NCI-H2196 (cell line): Measurements from ENCODE around the gene MSANTD2.
"Not testable (repeated sequence)": the region's sequence is repeated elsewhere in the genome, so short reads cannot be mapped to it uniquely, and the experiment has no call there.

ENCODE experiments used
- DNase-seq: peaks from one replicate; lab custom pipeline; 2025; ENCODE audit not compliant: unreplicated experiment; lab: John Stamatoyannopoulos, UW

Gene MSANTD2

DNA sequence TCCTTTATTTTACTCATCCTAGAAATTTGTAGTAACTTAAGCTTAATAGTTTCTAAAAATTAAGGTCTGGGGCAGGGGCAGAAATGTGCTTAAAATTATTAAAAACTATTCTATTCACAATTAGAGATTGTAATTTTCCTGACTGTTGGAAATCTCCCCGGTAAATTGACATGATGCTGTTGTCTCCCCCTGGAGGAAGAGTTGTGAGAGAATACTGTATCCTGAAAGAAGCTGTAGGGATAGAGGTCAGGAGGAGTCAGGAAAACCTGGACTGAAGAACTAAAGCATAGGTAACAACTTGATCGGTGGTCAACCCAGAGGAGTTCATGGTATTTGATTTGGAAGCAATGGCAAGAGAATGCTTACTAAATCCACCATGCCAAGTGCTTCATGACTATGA is 21.9 kb downstream of the MSANTD2 start:
- no peak for DNase-seq

- no peak for DNase-seq
Observed at GRCh38 chr11:124776865-124777645, 23.2 kb downstream of the MSANTD2 start.

GRCh38 chr11:124770959-124771358 is 29.2 kb downstream of the MSANTD2 start:
- DNase-seq = not testable (repeated sequence)

GRCh38 chr11:124769806-124770774 is 30.1 kb downstream of the MSANTD2 start:
- DNase-seq = no peak

GRCh38 chr11:124768914-124769313 is 31.3 kb downstream of the MSANTD2 start:
- no peak for DNase-seq

- no peak for DNase-seq
Observed at GRCh38 chr11:124766156-124766555, 34.0 kb downstream of the MSANTD2 start.

DNA sequence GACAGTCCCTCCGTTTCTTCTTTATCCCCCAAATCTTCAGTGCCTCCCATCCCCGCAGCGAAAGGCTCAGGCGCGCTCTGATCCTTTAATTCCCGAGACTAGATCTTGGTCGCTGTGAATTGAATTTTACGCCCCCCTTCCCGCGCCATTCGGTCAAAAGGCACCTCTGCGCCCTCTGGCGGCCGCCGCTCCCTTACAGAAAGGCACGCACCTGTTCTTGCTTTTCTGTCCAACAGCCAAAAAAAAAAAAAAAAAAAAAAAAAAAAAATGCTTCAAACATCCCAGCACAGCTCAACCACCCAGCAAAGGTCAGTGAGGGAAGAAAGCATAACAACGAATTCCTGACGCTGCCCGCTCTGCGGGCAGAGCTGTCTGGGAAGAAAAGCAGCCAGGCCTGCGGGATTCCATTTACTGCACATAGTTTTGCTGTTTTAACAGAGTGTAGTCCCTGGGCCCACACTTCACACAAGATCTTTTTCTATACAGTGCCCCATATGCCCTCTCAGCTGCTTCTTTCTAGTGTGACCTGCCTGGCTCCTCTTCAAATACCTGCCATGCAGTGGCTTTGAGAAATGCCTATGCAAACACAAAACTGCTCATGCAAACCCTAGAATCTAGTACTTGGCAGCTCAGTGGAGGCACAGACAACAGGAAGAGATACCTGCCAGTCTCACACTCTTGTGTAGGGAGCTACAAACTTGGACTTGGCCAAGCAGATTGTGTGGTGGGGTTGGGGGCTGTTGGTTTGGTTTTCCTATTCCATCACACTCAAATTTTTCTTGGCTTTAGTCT is 36.9 kb downstream of the MSANTD2 start:
- peak; percentile 73 for DNase-seq

DNA sequence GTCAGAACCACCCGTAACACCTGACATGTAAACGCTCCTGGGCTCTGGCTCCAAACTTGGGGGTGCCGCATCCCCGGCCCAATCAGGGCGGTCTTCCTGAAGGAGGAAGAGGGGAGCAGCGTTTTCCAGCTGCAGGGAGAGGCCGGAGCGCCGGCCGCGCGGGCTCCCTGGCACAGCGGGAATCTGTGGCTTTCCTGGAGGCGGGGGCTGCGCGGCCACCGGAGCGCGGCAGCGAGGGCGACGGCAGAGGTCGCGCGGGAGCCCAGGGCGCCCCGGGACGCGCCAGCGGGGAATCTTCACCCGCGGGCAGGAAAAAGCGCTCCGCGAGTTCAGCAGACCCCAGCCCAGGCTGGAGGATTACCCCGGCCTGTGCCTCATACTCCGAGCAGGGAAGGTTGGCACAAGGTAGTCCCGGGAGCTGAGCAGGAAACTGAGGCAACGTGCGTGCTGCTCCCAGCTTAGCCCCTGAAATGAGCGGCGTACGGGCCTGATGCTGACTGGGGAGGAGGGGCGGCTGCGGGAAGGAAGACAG is 37.5 kb downstream of the MSANTD2 start:
- no peak for DNase-seq

DNA sequence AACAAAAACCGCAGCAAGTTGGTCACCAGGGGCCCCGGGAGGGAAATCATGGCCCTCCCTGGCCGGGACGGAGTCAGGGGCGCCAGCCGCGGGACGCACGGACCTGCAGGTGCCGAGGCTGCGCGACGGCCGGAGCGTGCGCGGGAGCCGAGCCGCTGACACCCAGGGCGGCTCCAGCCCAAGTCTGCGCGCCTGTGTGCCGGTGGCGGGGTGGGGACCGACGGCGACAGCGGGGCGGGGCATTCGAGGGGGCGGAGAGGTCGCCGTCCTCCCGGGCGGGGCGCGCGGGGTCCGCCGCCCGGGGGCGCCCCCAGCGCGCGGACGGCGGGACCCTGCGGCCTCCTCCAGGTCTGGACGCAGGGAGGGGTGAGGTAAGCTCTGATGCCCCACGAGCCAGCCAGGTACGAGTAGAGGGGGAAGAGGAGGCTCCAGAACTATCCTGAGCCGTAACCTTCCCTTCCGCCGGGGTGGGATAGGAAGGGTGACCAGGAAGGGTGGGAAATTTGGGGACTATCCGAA is 38.0 kb downstream of the MSANTD2 start, which contains the start of gene ESAM:
Gene ESAM, minus strand, starts transcription at position 186 of the 519 bp plus-strand sequence. Its CDS starts 136 bp downstream, at position 50.
- peak; percentile 14 for DNase-seq

GRCh38 chr11:124761301-124762104 is 38.7 kb downstream of the MSANTD2 start:
- no peak for DNase-seq

DNA sequence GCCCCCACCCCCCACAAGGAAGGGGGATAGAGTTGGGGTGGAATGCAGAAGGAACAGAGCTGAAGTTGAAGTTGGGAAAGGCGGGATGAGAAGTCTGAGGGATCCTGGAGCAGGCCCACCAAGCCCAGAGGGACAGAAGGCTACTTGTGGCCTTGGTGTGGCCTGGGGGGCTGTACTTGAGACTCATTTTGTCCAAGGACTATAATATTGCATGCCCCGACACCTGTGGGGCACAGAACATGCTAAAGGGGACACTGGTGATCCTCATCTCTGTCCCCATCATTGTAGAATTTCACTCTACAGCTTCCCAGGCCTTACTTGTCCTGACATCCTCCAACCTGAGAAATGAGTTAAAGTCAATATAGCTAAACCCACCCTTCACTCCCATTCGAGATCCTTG is 39.4 kb downstream of the MSANTD2 start:
- DNase-seq = no peak

DNA sequence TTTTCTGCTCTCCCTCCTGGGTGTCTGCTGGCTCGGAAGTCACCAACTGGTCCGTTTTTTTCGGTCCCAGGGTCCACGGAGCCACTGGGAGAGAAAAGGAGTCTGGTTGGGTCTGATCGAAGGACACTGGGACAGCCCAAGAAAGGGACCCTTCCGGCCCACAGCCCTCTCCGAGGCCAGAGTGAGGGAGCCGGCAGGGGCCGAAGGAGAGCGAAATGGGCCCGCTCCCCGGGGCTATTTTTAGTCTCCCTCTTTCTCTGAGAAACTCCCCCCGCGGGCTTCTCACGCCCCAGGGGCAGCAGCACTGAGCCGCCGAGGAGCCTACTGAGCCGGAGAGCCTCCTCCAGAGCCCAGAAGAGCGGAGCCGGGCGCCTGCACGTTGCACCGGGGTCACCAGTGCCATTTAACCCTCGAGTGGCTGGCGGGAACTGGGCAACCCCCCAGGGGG is 40.0 kb downstream of the MSANTD2 start:
- DNase-seq = no peak

- DNase-seq = no peak
Observed at GRCh38 chr11:124759266-124760204, 40.7 kb downstream of the MSANTD2 start.

- peak; percentile 73 for DNase-seq
Observed at GRCh38 chr11:124758355-124759265, 41.6 kb downstream of the MSANTD2 start.

- DNase-seq = no peak
Observed at GRCh38 chr11:124757320-124757719, 42.9 kb downstream of the MSANTD2 start.

DNA sequence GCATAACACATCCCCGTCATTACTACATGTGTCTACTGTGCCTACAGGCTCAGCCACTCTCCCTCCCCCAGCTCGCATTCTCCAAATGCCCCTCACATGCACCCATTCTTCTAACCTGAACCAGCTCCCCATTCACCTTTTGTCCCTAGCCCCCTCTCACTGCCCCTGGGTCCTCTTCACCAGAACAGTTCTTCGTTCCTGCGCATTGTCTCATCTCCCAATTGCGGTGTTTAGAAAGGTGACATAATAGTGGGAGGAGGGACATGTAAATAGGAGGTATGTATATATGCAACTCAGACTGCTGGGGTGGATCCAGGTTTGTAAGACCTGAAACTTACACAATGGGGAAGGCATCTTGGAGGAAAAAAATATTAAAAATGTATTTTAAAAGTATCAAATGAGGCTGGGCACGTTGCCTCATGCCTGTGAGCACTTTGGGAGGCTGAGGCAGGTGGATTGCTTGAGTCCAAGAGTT is 43.4 kb downstream of the MSANTD2 start:
- DNase-seq = no peak

DNA sequence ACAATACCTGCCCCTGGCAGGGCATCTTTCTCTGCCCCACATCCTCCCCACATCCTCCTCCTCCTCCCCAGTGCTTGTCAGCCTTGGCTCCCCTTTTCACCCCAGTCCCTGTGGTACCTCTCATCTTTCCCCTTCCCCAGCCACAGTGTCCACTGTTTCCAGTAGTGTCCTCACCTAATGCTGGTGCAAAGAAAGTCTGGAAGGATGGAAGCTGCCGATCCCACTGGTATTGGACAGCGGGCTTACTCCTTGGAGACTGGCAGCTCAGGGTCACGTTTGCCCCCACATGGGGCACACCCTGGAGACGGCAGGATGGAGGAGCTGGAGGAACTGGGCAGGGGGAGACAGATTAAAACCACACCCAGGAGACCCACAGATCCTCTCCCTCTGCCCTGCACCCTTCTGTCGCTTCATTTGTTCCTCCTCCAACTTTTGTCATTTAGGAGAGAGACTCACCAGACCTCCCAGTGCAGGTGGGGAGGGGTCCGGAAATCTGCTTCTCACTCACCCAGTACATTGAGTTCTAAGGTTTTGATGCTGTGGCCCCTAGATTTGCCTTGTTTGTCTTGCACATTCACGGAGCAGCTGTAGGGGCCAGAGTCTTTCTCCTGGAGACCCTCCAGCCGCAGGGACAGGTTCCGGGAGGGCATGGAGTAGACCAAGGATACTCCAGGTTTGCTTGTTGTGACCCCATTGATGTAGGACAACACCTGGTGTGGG is 44.0 kb downstream of the MSANTD2 start:
- DNase-seq = no peak
